NCI-H146 treated with DMSO at 0.1 percent for 48 hours (cell line): ENCODE data around the gene PHGDH.
"Not testable (repeated sequence)": the region's sequence is repeated elsewhere in the genome, so short reads cannot be mapped to it uniquely, and the experiment has no call there.

Experiments used
- DNase-seq: peaks from one replicate; lab custom pipeline; 2025; ENCODE audit not compliant: unreplicated experiment; lab: John Stamatoyannopoulos, UW

The PHGDH gene

GRCh38 chr1:119696863-119697262, 14.9 kb upstream of the PHGDH start:
- not testable (repeated sequence) for DNase-seq

- no peak for DNase-seq
Measured at GRCh38 chr1:119697598-119697997, 14.1 kb upstream of the PHGDH start.

- no peak for DNase-seq
Measured at GRCh38 chr1:119700326-119700725, 11.4 kb upstream of the PHGDH start.

- DNase-seq = no peak
Measured at GRCh38 chr1:119701659-119702058, 10.1 kb upstream of the PHGDH start.

GRCh38 chr1:119702384-119702783, 9.3 kb upstream of the PHGDH start:
- DNase-seq = no peak

GRCh38 chr1:119703666-119704450, 7.9 kb upstream of the PHGDH start:
- DNase-seq = no peak

GRCh38 chr1:119706599-119706998, 5.1 kb upstream of the PHGDH start:
- not testable (repeated sequence) for DNase-seq

- DNase-seq = not testable (repeated sequence)
Measured at GRCh38 chr1:119711356-119711803, 354 bp upstream of the PHGDH start.

GRCh38 chr1:119712342-119713038, 756 bp downstream of the PHGDH start:
- DNase-seq = peak; percentile 65

- peak; percentile 24 for DNase-seq
Measured at GRCh38 chr1:119713039-119713748, 1.5 kb downstream of the PHGDH start.

GRCh38 chr1:119713749-119714456, 2.2 kb downstream of the PHGDH start:
- peak; percentile 12 for DNase-seq

GRCh38 chr1:119714583-119714982, 2.8 kb downstream of the PHGDH start:
- DNase-seq = no peak

- DNase-seq = no peak
Measured at GRCh38 chr1:119715542-119715941, 3.8 kb downstream of the PHGDH start.

- DNase-seq = no peak
Measured at GRCh38 chr1:119718409-119718808, 6.7 kb downstream of the PHGDH start.

- DNase-seq = no peak
Measured at GRCh38 chr1:119718972-119719371, 7.2 kb downstream of the PHGDH start.

- DNase-seq = no peak
Measured at GRCh38 chr1:119720866-119721440, 9.2 kb downstream of the PHGDH start.

- DNase-seq = no peak
Measured at GRCh38 chr1:119721896-119722295, 10.2 kb downstream of the PHGDH start.

GRCh38 chr1:119724611-119725218, 13.0 kb downstream of the PHGDH start:
- DNase-seq = no peak

- DNase-seq = no peak
Measured at GRCh38 chr1:119725626-119726025, 13.9 kb downstream of the PHGDH start.

- no peak for DNase-seq
Measured at GRCh38 chr1:119727991-119728390, 16.3 kb downstream of the PHGDH start.
